Left lung (tissue), 10 donors: ENCODE measurements around the gene GALNT10. TPM values are rescaled to one million over a fixed set of nuclear protein-coding genes. Genes with fewer than 3 reads are reported as not detected.

Experiments
- ATAC-seq: fragments of 200-7000 bp; cut with Tn5 transposase; one replicate; pipeline ENCODE4 v1.9.1; 2020; ENCODE audit warnings: moderate library complexity
- DNase-seq, 4 donors: peaks; one replicate each; pipeline ENCODE4 v3.0.0-alpha.2; 2013 to 2020
- H3K27ac ChIP-seq, 2 donors: fragments of 200-600 bp; sonication (generic) in 1 of 2; one replicate each; pipeline versions ENCODE4 v1.5.0 to v1.8.0; 2020 to 2021
- H3K27me3 ChIP-seq, 2 donors: fragments of 200-600 bp; sonication (generic) in 1 of 2; one replicate each; pipeline versions ENCODE4 v1.5.0 to v1.8.0; 2020 to 2021
- H3K36me3 ChIP-seq, 2 donors: fragments of 200-600 bp; sonication (generic) in 1 of 2; one replicate each; pipeline versions ENCODE4 v1.5.0 to v1.8.0; 2020 to 2021
- H3K4me1 ChIP-seq, 2 donors: fragments of 200-600 bp; one replicate each; pipeline ENCODE4 v1.8.0; 2021
- H3K4me3 ChIP-seq, 2 donors: fragments of 200-600 bp; sonication (generic) in 1 of 2; one replicate each; pipeline versions ENCODE4 v1.5.0 to v1.8.0; 2020 to 2021; ENCODE audit warnings: mild to moderate bottlenecking in 1 of 2
- H3K9me3 ChIP-seq, 2 donors: fragments of 200-600 bp; sonication (generic) in 1 of 2; one replicate each; pipeline versions ENCODE4 v1.5.0 to v1.8.0; 2020 to 2021
- CTCF ChIP-seq, 2 donors: fragments of 200-600 bp; sonication (generic) in 1 of 2; IDR thresholded peaks; one replicate each; pipeline versions ENCODE4 v1.5.0 to v1.8.0; 2021; ENCODE audit warnings: antibody characterized with exemption in 2 of 2
- intact Hi-C, 2 donors: fragments of 100-400 bp; cut with DNase I; formaldehyde crosslinking; loops; one replicate each; pipeline versions ENCODE4 v1.11.2 to v1.14.2; 2022
- polyA plus RNA-seq, 6 donors: library from polyadenylated mRNA; unstranded; fragments of 120-200 nt; gene quantifications; one replicate each; pipeline ENCODE4 v1.2.1, GENCODE V29; 2013; ENCODE audit not compliant: insufficient read length in 6 of 6
- total RNA-seq, 2 donors: library from RNA; stranded (reverse); fragmentation: NEBNext Ultra II Directional; extraction: Animal tissue kit (Norgen Biotek cat#: 25700); gene quantifications; one replicate each; pipeline ENCODE4 v1.2.1, GENCODE V29; 2021
- donor health status: DM: no; HTN: yes; CAD: no.
- donor health status: DM: no; HTN: no; CAD: no.

GALNT10 gene
- total and polyA plus RNA-seq, 8 donors = 21.2 to 117 (median 25.7) TPM

DNA sequence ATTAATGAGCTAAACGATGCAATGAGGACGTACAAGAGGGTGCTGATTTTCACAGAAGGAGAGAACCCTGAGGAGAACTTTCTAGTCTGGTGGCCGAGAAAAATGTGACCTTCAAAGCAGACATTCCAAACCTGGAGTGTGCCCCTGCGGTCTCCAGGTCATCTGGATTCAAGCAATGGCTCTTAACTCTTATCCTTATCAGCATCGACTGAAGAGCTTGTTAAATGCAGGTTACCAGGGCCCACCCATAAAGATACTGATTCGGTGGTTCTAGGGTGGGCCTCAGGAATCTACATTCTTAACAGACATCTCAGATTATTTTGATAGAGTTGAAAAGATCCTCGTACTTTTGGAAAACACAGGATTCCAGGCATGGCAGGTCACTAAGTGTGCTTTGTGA is 151.7 kb downstream of the GALNT10 start:
- DNase-seq (no peak), ATAC-seq (no peak)
- H3K9me3 ChIP-seq = no peaks in the 10 kb centered on the region
- H3K4me3 ChIP-seq = no peak overlapping the region
- intact Hi-C loops = no loop called here
- no peak overlapping the region for H3K27ac ChIP-seq
- H3K4me1 ChIP-seq = no peaks in the 10 kb centered on the region
- no peak for TF ChIP-seq CTCF (IDR thresholded peaks at IDR 0.05)
- H3K27me3 ChIP-seq = no peaks in the 10 kb centered on the region
- H3K36me3 ChIP-seq = peaks cover 0 to 10% of the 10 kb centered on the region in 2 donors

GRCh38 chr5:154342963-154343362 is 152.4 kb downstream of the GALNT10 start:
- H3K4me1 ChIP-seq = no peaks in the 10 kb centered on the region
- H3K27me3 ChIP-seq = no peaks in the 10 kb centered on the region
- ATAC-seq (no peak), DNase-seq (no peak)
- no peak overlapping the region for H3K4me3 ChIP-seq
- no peaks in the 10 kb centered on the region for H3K9me3 ChIP-seq
- no peak overlapping the region for H3K27ac ChIP-seq
- peaks cover 0 to 5% of the 10 kb centered on the region in 2 donors for H3K36me3 ChIP-seq
- intact Hi-C loops = no loop called here
- TF ChIP-seq CTCF (IDR thresholded peaks at IDR 0.05) = no peak

GRCh38 chr5:154344461-154344860 is 153.9 kb downstream of the GALNT10 start:
- intact Hi-C loops = no loop called here
- no peaks in the 10 kb centered on the region for H3K4me1 ChIP-seq
- TF ChIP-seq CTCF (IDR thresholded peaks at IDR 0.05) = no peak
- no peak overlapping the region for H3K27ac ChIP-seq
- no peak for ATAC-seq
- no peaks in the 10 kb centered on the region for H3K36me3 ChIP-seq
- no peak overlapping the region for H3K4me3 ChIP-seq
- H3K9me3 ChIP-seq = no peaks in the 10 kb centered on the region
- no peak for DNase-seq
- no peaks in the 10 kb centered on the region for H3K27me3 ChIP-seq

- intact Hi-C loops = no loop called here
- no peaks in the 10 kb centered on the region for H3K27me3 ChIP-seq
- no peak for DNase-seq
Measured at GRCh38 chr5:154345255-154345952, 154.9 kb downstream of the GALNT10 start.

GRCh38 chr5:154346427-154346826 is 155.9 kb downstream of the GALNT10 start:
- H3K4me1 ChIP-seq = no peaks in the 10 kb centered on the region
- no peaks in the 10 kb centered on the region for H3K9me3 ChIP-seq

More at GRCh38 chr5:154345255-154345952, 154.9 kb downstream of the GALNT10 start:
- Histone ChIP-seq H3K4me1 (no peaks in the 10 kb centered on the region), H3K27ac (no peak overlapping the region), H3K4me3 (no peak overlapping the region), H3K36me3 (no peaks in the 10 kb centered on the region), H3K9me3 (no peaks in the 10 kb centered on the region)
- no peak for ATAC-seq
- no peak for TF ChIP-seq CTCF (IDR thresholded peaks at IDR 0.05)

More at GRCh38 chr5:154346427-154346826, 155.9 kb downstream of the GALNT10 start:
- Histone ChIP-seq H3K27ac (no peak overlapping the region), H3K36me3 (no peaks in the 10 kb centered on the region), H3K27me3 (no peaks in the 10 kb centered on the region), H3K4me3 (no peak overlapping the region)
- ATAC-seq = no peak
- intact Hi-C loops = no loop called here
- no peak for DNase-seq
- TF ChIP-seq CTCF (IDR thresholded peaks at IDR 0.05) = no peak
